ENCODE data around the gene CFAP65. TPM values are rescaled to one million over a fixed set of nuclear protein-coding genes. Genes with fewer than 3 reads are reported as not detected.

The CFAP65 gene
- total and polyA plus RNA-seq, 2 of the 13 experiments (the other 11 are each of a cell fraction or from before 2014, with no cell fraction given): 0.05 TPM; not detected in 1

DNA sequence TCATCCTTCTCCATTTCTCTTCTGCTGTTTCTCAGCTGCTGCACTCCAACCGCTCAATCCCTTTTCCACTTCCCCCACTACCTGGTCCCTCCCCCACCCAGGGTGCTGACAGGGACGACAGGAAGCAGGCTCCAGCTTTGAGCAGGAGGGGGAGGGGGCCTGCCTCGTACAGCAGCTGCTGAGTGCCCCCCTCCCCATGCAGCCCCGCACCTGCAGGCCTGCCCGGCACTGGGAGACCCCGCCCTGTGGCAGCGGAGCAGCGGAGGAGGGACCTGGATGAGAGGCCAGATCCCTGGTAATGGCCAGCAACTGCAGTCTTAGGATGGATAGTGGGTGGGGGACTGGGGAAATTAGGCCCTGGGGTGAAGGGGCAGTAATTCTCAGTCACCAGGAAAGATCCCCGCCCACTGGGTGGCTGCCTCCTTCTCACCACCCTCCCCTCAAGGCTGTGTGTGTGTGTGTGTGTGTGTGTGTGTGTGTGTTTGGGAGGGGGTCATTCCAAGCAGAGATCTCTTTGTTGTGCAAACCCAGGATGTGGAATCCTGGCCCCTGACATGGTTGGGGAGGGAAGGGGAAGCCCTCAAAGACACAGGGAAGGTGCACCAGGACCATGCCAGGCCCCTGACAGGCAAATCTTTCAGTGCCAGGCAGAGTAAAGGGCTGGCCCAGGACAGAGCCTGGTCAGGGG, 41.3 kb downstream of the CFAP65 start:
- ChIA-PET POLR2A (no interaction called here), CTCF (ENCODE audit: low intra/inter-chr PET ratio, low total read pairs) (no interaction called here)
- no peak for TF ChIP-seq RXRA (CRISPR knock-in tag; IDR thresholded peaks at IDR 0.05)
- no peak for TF ChIP-seq RELA (CRISPR knock-in tag; IDR thresholded peaks at IDR 0.05)
- peak; percentile 15; the same call in 1 of the 2 replicates for TF ChIP-seq GABPA (IDR thresholded peaks at IDR 0.05; ENCODE audit: low read depth, low read length)
- TF ChIP-seq GABPA (CRISPR knock-in tag; IDR thresholded peaks at IDR 0.05; ENCODE audit: low read depth): no peak
- TF ChIP-seq ZNF83 (CRISPR knock-in tag; IDR thresholded peaks at IDR 0.05; ENCODE audit: borderline replicate concordance): no peak
- TF ChIP-seq, protein P1, sequence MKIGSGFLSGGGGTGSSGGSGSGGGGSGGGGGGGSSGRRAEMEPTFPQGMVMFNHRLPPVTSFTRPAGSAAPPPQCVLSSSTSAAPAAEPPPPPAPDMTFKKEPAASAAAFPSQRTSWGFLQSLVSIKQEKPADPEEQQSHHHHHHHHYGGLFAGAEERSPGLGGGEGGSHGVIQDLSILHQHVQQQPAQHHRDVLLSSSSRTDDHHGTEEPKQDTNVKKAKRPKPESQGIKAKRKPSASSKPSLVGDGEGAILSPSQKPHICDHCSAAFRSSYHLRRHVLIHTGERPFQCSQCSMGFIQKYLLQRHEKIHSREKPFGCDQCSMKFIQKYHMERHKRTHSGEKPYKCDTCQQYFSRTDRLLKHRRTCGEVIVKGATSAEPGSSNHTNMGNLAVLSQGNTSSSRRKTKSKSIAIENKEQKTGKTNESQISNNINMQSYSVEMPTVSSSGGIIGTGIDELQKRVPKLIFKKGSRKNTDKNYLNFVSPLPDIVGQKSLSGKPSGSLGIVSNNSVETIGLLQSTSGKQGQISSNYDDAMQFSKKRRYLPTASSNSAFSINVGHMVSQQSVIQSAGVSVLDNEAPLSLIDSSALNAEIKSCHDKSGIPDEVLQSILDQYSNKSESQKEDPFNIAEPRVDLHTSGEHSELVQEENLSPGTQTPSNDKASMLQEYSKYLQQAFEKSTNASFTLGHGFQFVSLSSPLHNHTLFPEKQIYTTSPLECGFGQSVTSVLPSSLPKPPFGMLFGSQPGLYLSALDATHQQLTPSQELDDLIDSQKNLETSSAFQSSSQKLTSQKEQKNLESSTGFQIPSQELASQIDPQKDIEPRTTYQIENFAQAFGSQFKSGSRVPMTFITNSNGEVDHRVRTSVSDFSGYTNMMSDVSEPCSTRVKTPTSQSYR (CRISPR knock-in tag; IDR thresholded peaks at IDR 0.05; ENCODE audit: borderline replicate concordance): no peak
- no peak for FAIRE-seq
- no peak overlapping the region for H3K9ac ChIP-seq (ENCODE audit: insufficient read depth, low read depth, low read length)
- no peak for ATAC-seq
- peaks cover 49% of the 10 kb centered on the region; the same call in 1 of the 2 replicates for H4K20me1 ChIP-seq (ENCODE audit: insufficient read depth, low read length)
- H3K27me3 ChIP-seq (ENCODE audit: control insufficient read depth in 1 of 2, insufficient read depth in 2 of 2, low read length in 2 of 2): peaks cover 43 to 94% of the 10 kb centered on the region in 2 experiments
- H3K36me3 ChIP-seq (replicated peaks in 1 of 2; ENCODE audit: control insufficient read depth in 1 of 2, insufficient read depth in 2 of 2, low read length in 2 of 2): no peaks in the 10 kb centered on the region
- in situ Hi-C loops (cut with HindIII; ENCODE audit: extremely low pct_ligation_motif_present, low pct_unique_long_range_greater_than_20kb): no loop called here
- H3K79me2 ChIP-seq (ENCODE audit: insufficient read depth, low read length): no peaks in the 10 kb centered on the region
- H3K4me3 ChIP-seq (replicated peaks in 1 of 3; ENCODE audit: insufficient read depth in 1 of 3, low read depth in 2 of 3, low read length in 3 of 3): no peak overlapping the region
- DNase-seq (ENCODE audit: low spot score): no peak
- H3K27ac ChIP-seq (ENCODE audit: extremely low read length, insufficient read depth, low read length): no peak overlapping the region
- no peak overlapping the region for H2AFZ ChIP-seq (ENCODE audit: low read length)
- no peak overlapping the region for H3K4me2 ChIP-seq (ENCODE audit: low read depth, low read length)
- BruUV-seq (replicated peaks): no TSS peak
- no peaks in the 10 kb centered on the region for H3K9me3 ChIP-seq (ENCODE audit: low read length)
- H3K4me1 ChIP-seq (ENCODE audit: insufficient read depth, low read length): peaks cover 30% of the 10 kb centered on the region
- 33% methylated on average over 9 of the region's 9 CpGs for WGBS (ENCODE audit: low lambda C conversion rate)
- intact Hi-C loops (cut with micrococcal nuclease; ENCODE audit: unreplicated experiment): no loop called here

All from HepG2 (cell line).